ENCODE measurements around the gene EYA4. TPM values are rescaled to one million over a fixed set of nuclear protein-coding genes. Genes with fewer than 3 reads are reported as not detected.

The EYA4 gene
- total RNA-seq, 2 donors from 2014 or later: 0.11 to 0.26 TPM

DNA sequence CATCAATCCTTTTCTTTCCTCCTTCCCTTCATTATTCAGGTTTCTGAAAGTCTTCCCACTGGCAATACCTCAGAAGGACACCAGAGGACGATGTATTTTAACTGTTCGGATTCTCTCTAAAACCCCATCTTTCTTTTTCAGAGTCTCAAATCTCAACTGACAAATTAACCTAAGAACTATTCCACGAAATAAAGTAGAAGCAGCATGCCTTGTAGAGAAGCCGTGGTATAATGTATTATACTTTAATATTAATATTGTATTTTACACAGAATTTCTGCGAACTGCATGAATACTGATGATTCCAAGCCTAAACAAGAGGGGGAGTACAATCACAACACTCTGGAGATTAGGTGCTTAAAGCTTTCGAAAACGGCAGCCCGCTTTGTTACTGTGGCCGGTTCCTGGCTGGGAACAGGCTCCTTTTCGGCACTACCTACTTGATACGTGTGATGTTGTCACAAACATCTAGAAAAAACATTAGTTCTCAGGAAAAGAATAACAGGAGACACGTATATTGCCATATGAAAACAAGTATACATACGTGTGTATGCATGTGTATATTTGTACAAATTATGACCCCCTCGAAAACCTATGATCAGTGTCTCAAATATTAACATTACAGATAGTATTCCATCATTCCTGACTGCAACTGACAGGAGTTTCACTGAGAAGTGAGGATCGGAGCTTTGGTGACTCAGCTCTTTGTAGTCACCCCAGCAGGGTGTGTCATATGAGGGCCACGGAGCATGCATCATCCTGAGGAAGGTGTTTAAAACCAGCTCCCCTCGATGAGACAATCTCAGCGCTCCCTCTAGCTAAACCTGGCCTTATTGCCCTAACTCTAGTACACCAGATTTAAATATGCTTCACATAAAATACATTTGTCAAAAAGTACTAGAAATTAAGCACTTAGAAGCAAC, 328.1 kb downstream of the EYA4 start:
- H3K27ac Mint-ChIP-seq: peak overlapping the region; percentile 78
- H3K9me3 Mint-ChIP-seq: no peaks in the 10 kb centered on the region
- H3K4me1 ChIP-seq (ENCODE audit: control insufficient read depth, insufficient read depth, low read length): no peaks in the 10 kb centered on the region
- no peak overlapping the region for H3K9ac ChIP-seq (ENCODE audit: extremely low read depth, low read length, poor library complexity, severe bottlenecking)
- TF ChIP-seq, protein P1, sequence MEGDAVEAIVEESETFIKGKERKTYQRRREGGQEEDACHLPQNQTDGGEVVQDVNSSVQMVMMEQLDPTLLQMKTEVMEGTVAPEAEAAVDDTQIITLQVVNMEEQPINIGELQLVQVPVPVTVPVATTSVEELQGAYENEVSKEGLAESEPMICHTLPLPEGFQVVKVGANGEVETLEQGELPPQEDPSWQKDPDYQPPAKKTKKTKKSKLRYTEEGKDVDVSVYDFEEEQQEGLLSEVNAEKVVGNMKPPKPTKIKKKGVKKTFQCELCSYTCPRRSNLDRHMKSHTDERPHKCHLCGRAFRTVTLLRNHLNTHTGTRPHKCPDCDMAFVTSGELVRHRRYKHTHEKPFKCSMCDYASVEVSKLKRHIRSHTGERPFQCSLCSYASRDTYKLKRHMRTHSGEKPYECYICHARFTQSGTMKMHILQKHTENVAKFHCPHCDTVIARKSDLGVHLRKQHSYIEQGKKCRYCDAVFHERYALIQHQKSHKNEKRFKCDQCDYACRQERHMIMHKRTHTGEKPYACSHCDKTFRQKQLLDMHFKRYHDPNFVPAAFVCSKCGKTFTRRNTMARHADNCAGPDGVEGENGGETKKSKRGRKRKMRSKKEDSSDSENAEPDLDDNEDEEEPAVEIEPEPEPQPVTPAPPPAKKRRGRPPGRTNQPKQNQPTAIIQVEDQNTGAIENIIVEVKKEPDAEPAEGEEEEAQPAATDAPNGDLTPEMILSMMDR (conservative IDR thresholded peaks at IDR 0.05): peak; percentile 94
- peak; percentile 79 for DNase-seq
- H3K4me3 Mint-ChIP-seq: peak overlapping the region; percentile 42
- H3K4me1 Mint-ChIP-seq: peaks cover 7% of the 10 kb centered on the region
- H3K27me3 ChIP-seq (ENCODE audit: control insufficient read depth, insufficient read depth, low read length, poor library complexity, severe bottlenecking): no peaks in the 10 kb centered on the region
- no peaks in the 10 kb centered on the region for H3K36me3 Mint-ChIP-seq (ENCODE audit: low read depth)
- peaks cover 10% of the 10 kb centered on the region for H3K27me3 Mint-ChIP-seq (ENCODE audit: insufficient read depth)
- H3K36me3 ChIP-seq (ENCODE audit: control insufficient read depth, insufficient read depth, low read length): no peaks in the 10 kb centered on the region
- WGBS, 2 experiments (ENCODE audit: insufficient coverage in 1 of 2, insufficient read length in 1 of 2): 13 to 14% methylated on average over 4 to 15 of the region's 18 CpGs
- peak overlapping the region; percentile 63 for H3K4me3 ChIP-seq (ENCODE audit: low read length)
- H3K27ac ChIP-seq (ENCODE audit: low read depth, low read length): no peak overlapping the region
- H3K9me3 ChIP-seq (ENCODE audit: control insufficient read depth, low read length): no peaks in the 10 kb centered on the region

DNA sequence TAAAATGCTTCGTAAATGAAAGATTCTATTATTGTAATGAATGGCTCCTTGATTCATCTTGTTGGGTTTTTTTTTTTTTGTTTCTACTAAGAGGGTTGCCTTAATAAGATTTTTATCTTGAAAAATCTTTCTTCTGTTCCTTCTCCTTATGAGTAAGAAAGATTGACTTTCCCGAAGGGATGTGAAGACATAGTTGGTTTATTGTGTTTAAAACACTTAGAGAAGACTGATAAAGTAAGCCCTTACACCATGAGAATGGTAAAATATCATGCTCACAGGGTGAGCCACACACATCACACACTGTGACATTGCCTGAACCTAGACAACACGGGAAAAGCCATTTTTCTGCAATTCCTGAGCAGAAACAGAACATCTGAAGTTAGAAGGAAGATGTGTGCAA, 330.5 kb downstream of the EYA4 start:
- peaks cover 7% of the 10 kb centered on the region for H3K4me1 Mint-ChIP-seq
- Histone ChIP-seq H3K4me1 (ENCODE audit: control insufficient read depth, insufficient read depth, low read length) (no peaks in the 10 kb centered on the region), H3K9me3 (ENCODE audit: control insufficient read depth, low read length) (no peaks in the 10 kb centered on the region), H3K36me3 (ENCODE audit: control insufficient read depth, insufficient read depth, low read length) (no peaks in the 10 kb centered on the region), H3K9ac (ENCODE audit: extremely low read depth, low read length, poor library complexity, severe bottlenecking) (no peak overlapping the region), H3K27me3 (ENCODE audit: control insufficient read depth, insufficient read depth, low read length, poor library complexity, severe bottlenecking) (no peaks in the 10 kb centered on the region), H3K4me3 (ENCODE audit: low read length) (no peak overlapping the region), H3K27ac (ENCODE audit: low read depth, low read length) (no peak overlapping the region)
- DNase-seq: no peak
- no peaks in the 10 kb centered on the region for H3K36me3 Mint-ChIP-seq (ENCODE audit: low read depth)
- H3K9me3 Mint-ChIP-seq: no peaks in the 10 kb centered on the region
- H3K27me3 Mint-ChIP-seq (ENCODE audit: insufficient read depth): peaks cover 10% of the 10 kb centered on the region
- no peak overlapping the region for H3K4me3 Mint-ChIP-seq
- 93% methylated on average over 2 to 3 of the region's 3 CpGs for WGBS, 2 experiments (ENCODE audit: insufficient coverage in 1 of 2, insufficient read length in 1 of 2)
- no peak overlapping the region for H3K27ac Mint-ChIP-seq
- TF ChIP-seq, protein P1 (conservative IDR thresholded peaks at IDR 0.05): no peak

DNA sequence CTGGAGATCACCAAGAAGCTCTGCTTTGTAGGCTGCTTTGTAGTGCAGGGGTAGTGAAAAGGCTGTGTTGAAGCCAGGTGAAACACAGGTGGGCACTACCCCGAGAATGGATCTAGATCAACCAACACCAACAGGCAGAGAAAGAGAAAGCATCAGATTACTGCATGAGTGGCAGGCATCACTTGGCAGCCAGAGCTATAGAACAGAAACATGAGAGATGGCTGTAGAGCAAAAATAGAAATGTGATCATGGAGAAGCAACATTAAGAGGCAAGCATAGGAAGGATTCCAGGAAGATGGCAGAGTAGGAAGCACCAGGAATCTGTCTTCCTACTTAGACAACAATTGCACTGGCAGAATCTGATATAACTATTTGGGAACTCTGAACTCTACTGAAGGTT, 336.7 kb downstream of the EYA4 start:
- H3K4me1 ChIP-seq (ENCODE audit: control insufficient read depth, insufficient read depth, low read length): no peaks in the 10 kb centered on the region
- H3K4me3 ChIP-seq (ENCODE audit: low read length): no peak overlapping the region
- no peak overlapping the region for H3K4me3 Mint-ChIP-seq
- no peak overlapping the region for H3K27ac Mint-ChIP-seq
- H3K9ac ChIP-seq (ENCODE audit: extremely low read depth, low read length, poor library complexity, severe bottlenecking): no peak overlapping the region
- no peak overlapping the region for H3K27ac ChIP-seq (ENCODE audit: low read depth, low read length)
- no peaks in the 10 kb centered on the region for H3K27me3 Mint-ChIP-seq (ENCODE audit: insufficient read depth)
- 95% methylated on average over 1 of the region's 1 CpG; no CpG with 5 or more reads in 1 of the 2 experiments for WGBS, 2 experiments (ENCODE audit: insufficient coverage in 1 of 2, insufficient read length in 1 of 2)
- no peaks in the 10 kb centered on the region for H3K36me3 Mint-ChIP-seq (ENCODE audit: low read depth)
- H3K9me3 Mint-ChIP-seq: no peaks in the 10 kb centered on the region
- peaks cover 8% of the 10 kb centered on the region for H3K9me3 ChIP-seq (ENCODE audit: control insufficient read depth, low read length)
- no peaks in the 10 kb centered on the region for H3K4me1 Mint-ChIP-seq
- DNase-seq: no peak
- TF ChIP-seq, protein P1 (conservative IDR thresholded peaks at IDR 0.05): no peak
- no peaks in the 10 kb centered on the region for H3K36me3 ChIP-seq (ENCODE audit: control insufficient read depth, insufficient read depth, low read length)
- no peaks in the 10 kb centered on the region for H3K27me3 ChIP-seq (ENCODE audit: control insufficient read depth, insufficient read depth, low read length, poor library complexity, severe bottlenecking)

Measured in endodermal cell (in vitro differentiated cells).